Epithelial cell of esophagus (primary cell): ENCODE results near the gene TTC9B.

Experiments used
- DNase-seq: peaks from one replicate; pipeline ENCODE4 v3.0.0; 2010; ENCODE audit warnings: low read depth
- H3K4me3 ChIP-seq: 2 replicates; pipeline ENCODE4 v1.5.1; 2011; ENCODE audit warnings: mild to moderate bottlenecking, low read length, control low read depth
- CTCF ChIP-seq: IDR thresholded peaks from 2 replicates; pipeline ENCODE4 v1.5.1; 2011; ENCODE audit warnings: low read depth, mild to moderate bottlenecking, low read length, control low read depth, inconsistent platforms; ENCODE audit not compliant: insufficient read depth; ENCODE audit errors: missing control alignments

TTC9B gene

GRCh38 chr19:40255619-40256166 is 37.5 kb upstream of the TTC9B start:
- H3K4me3 ChIP-seq = no peak overlapping the region
- no peak for TF ChIP-seq CTCF

GRCh38 chr19:40254714-40255418 is 36.7 kb upstream of the TTC9B start:
- no peak overlapping the region for H3K4me3 ChIP-seq
- no peak for TF ChIP-seq CTCF
- DNase-seq = no peak

More at GRCh38 chr19:40255619-40256166, 37.5 kb upstream of the TTC9B start:
- no peak for DNase-seq

GRCh38 chr19:40253611-40254092 is 35.5 kb upstream of the TTC9B start:
- DNase-seq = no peak
- TF ChIP-seq CTCF = no peak
- H3K4me3 ChIP-seq = no peak overlapping the region

- DNase-seq = no peak
- no peak overlapping the region for H3K4me3 ChIP-seq
- TF ChIP-seq CTCF = no peak
These were observed 34.2 kb upstream of the TTC9B start for GRCh38 chr19:40252395-40252794.

GRCh38 chr19:40251991-40252390 is 33.8 kb upstream of the TTC9B start:
- H3K4me3 ChIP-seq = no peak overlapping the region
- no peak for DNase-seq
- no peak for TF ChIP-seq CTCF

GRCh38 chr19:40251244-40251643 is 33.1 kb upstream of the TTC9B start:
- no peak overlapping the region for H3K4me3 ChIP-seq
- no peak for DNase-seq
- TF ChIP-seq CTCF = no peak

GRCh38 chr19:40249781-40250180 is 31.6 kb upstream of the TTC9B start:
- no peak for TF ChIP-seq CTCF
- H3K4me3 ChIP-seq = no peak overlapping the region
- no peak for DNase-seq
